ENCODE data around the gene PRKCH.
A peak's percentile ranks its signal among the peaks of the same experiment; 100 is the strongest.

PRKCH gene

GRCh38 chr14:61491876-61492434, 170.6 kb downstream of the PRKCH start:
- no peak for DNase-seq (ENCODE audit: low read depth in 2 of 2)

DNA sequence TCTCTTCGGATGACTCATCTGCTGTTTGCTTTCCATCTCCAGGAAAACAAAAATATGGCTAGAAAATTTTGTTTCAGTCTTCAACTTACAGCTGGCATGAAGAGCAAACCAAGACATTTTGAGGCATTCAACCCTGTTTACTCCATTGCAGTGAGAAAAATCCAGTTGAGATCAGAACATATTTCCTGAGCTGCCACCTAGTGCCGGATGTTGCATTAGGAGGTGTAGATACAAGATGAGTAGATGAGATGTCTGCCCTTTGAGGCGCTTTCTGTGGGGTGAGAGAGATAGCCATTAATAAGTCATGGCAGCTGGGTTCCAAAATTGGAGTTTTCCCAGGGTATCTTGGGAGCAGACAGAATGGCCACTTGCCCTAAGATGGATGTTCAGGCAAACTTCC, 171.1 kb downstream of the PRKCH start:
- DNase-seq (ENCODE audit: low read depth in 2 of 2): no peak

DNA sequence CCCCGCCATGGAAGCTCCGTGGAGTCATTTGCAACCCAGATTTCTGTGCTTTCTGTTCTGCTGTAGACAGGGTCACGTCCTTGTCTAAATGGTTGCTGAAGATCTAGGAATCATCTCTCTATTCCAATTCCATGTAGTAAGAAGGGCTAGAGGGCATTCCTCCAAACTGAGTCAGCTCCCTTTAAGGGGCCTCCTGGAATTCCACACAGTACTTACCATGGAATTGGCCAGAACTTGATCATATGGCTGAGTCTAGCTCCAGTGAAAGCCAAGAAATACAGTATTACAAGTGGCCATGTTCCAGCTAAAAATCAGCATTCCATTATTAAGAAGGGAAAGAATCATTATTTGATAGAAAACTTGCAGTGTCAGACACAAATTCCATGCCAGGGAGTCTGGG, 171.9 kb downstream of the PRKCH start:
- DNase-seq (ENCODE audit: low read depth in 2 of 2): no peak

- no peak for DNase-seq (ENCODE audit: low read depth in 2 of 2)
Measured at GRCh38 chr14:61494018-61494417, 172.6 kb downstream of the PRKCH start.

GRCh38 chr14:61495809-61496208, 174.4 kb downstream of the PRKCH start:
- DNase-seq (ENCODE audit: low read depth in 2 of 2): no peak

DNA sequence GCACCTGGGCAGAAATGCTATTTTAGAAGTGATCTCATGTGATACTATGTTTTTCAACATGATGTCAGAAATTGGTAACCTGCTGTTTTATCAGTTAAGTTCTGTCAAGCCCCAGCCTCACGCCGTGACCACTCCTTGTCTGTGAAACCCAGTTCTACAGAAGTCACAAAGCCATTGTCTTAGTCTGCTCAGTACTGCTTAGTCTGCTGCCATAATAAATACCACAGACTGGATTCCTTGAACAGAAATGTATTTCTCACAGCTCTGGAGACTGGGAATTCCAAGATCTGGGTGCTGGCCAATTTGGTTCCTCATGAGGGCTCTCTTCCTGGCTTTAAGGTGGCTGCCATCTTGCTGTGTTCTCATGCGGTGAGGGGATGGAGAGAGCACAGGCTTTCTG, 176.9 kb downstream of the PRKCH start:
- no peak for DNase-seq (ENCODE audit: low read depth in 2 of 2)

DNA sequence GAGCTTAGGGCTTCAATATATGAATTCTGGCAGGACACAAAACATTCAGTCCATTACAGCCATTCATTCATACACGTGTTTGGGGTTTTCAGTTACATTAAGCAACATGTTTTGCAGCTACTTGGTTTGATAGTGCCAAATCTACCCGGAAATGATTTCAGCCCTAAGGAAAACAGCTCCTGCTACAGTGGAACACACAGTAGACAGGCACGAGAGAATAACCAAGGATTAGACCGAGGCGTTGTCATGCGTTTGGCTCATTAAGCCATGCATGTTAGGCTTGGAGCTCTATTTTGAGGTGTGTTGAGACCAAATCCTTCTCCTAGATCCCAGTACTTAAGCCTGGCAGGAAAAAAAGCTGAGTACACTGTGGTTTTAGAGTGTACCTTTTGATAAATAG, 177.4 kb downstream of the PRKCH start:
- no peak for DNase-seq (ENCODE audit: low read depth in 2 of 2)

GRCh38 chr14:61499991-61500390, 178.6 kb downstream of the PRKCH start:
- DNase-seq (ENCODE audit: low read depth in 2 of 2): no peak

DNA sequence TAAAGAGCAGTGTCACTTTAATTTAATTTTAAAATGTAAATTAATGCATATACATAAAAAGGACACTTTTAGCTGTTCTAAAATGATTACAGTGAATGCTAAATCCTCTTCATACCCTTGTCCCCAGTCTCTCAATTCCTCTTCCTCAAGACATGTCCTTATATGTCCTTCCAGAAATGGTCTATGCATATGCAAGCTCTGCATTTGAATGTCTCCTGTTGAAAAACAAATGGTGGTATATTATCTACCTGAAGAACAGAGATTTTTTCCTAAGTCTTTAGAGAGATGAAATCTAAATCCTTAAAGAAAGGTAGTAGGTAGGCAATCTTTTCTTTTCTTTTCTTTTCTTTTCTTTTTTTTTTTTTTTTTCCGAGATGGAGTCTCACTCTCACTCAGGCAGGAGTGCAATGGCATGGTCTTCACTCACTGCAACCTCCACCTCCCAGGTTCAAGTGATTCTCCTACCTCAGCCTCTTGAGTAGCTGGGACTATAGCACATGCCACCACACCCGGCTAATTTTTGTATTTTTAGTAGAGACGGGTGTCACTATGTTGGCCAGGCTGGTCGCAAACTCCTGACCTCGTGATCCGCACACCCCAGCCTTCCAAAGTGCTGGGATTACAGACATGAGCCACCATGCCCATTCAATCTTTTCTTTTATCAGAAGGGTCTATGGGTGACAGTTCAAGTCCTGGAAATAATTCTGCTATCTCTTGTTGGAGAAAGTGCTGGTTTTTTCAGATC, 180.5 kb downstream of the PRKCH start:
- DNase-seq (ENCODE audit: low read depth in 2 of 2): no peak

DNA sequence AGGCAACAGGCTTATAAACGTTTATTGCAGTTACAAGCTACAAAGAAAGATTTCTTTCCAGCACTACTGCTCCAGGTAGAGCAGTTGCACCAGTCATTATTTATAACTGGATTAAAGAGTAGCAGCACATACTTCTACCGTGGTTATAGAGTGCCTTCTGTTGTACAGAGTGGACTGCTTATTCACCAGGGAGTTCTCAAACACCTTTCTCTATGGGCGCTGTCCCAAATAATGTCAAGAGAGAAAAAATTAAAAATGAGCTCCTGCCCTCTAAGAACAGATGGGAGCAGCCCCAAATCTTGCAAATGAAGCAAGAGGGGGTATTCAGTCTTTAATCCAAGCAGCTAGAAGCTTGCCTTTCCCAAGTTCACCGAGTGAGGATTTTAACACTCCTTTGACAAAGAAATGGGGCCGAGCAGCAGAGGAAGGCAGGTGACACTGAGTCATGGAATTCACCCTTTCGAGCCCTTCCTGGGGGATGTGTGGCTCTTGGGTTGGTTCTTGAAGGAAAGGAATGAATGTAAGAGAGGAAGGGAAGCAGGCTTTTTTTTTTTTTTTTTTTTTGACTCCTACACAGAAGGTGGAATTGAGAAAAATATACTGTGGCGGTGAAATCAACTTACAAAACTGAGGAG, 181.2 kb downstream of the PRKCH start:
- no peak for DNase-seq (ENCODE audit: low read depth in 2 of 2)

DNA sequence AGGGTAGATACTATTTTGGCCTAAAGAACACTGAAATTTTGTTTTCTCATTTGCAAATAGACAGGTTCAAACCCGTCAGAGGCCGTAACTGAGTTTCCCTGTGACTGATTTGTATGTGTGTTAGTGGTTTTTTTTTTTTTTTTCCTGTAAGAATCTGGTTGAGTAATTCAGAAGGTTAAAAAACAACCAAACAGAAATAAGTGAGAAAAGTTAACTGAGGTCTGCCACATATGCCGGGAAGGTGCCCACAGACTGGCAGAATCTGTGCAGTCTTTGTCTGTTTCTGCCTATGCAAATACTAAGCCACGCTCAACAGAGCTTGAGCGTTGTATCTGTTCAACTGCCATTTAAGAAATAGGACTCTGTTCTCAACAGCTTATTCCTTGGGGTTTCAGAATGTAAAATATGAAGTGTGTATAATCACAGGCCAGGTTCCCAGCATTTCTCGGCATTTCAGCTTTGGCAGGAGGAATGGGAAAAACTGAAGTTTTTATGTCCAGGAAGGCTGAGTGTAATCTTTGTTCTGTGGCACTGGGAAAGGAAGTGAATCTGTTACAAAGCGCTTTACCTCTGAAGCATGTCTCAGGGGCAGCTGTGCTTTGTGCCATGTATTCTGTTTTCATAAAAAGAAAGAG, 181.9 kb downstream of the PRKCH start:
- DNase-seq (ENCODE audit: low read depth in 2 of 2): peak in 1 of 2 experiments; percentile 35

DNA sequence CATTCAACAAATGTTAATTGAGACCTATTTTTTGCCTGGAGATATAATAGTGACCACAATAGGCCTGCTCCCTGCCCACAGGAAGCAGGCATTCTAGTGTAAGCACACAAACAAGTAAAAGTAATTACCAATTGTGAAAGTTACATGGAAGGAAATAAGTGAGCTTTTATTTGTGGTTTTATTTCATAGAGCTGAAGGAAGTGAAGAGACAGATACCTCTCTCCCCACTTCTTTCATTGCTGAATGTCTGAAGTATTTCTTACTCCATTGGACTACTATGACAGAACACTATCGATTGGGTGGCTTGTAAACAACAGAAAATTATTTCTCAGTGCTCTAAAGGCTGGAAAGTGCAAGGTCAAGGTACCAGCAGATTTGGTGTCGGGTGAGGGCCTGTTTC, 183.5 kb downstream of the PRKCH start:
- no peak for DNase-seq (ENCODE audit: low read depth in 2 of 2)

DNA sequence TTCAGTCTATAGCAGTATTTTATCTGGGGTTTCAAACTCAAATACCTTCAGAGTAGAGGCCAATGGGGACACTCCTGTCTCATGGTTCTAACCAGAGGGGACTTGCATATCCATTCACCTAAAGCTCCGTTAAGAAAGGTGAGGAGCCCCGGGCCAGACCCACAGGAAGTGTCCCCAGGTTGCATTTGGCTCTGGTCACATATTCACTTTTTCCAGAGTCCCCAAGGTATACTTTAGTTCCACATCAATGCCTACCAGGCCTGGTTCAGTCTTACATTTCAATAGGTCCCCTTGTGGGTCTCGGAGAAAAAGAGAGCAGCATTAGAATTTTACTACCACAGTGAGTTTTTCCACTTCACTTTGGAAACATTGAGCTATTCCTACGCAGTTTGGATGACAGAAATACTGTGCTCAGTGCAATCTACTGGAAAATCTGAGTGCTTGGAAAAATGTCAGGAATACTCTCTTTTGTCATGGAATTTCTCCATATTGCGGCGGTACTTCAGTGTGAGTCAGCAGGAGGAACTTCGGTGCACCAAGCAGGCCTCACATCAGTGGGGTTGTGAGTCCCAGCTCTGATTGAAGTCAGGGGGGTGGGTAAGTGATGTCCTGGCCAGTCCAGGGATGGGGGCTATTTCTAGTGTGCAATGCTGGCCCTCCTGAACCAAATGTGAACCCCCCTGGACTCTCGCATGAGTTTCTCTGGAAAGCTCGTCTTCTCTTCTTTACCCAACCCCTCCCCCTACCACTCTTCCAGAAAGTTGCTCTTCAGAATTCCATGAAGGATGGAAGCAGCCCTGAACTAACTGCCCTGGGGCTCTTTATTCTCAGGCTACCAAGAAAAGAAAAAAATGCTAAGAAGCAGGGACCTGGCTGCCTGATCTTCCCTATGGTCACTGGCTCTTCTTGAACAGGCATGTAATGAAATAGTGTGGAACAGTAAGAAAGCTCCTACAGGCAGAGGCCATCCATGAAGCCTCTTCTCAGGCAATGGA, 184.7 kb downstream of the PRKCH start:
- no peak for DNase-seq (ENCODE audit: low read depth in 2 of 2)

DNA sequence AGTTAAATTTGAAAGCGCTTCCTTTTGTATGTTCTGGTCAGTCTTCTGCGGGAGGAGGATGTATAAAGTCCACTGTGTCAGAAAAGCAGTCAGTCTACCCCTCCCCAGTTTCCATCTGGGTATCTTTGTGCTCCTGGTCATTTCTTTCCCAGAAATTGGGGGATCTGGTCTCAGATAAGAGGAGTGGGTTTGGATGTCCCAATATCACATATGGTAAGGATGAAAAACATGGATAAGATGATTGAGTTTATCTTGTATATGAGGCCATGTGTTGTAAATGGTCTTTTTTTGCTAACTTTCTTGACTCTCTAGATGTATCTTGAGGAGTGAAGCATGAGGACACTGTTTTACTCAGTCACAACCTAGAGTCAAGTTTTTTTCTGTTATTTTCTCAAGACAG, 187.1 kb downstream of the PRKCH start:
- no peak for DNase-seq (ENCODE audit: low read depth in 2 of 2)

GRCh38 chr14:61510736-61511557, 189.6 kb downstream of the PRKCH start:
- DNase-seq (ENCODE audit: low read depth in 2 of 2): no peak

- peak; percentile 54 to 57 for DNase-seq (ENCODE audit: low read depth in 2 of 2)
Measured at GRCh38 chr14:61511558-61511948, 190.2 kb downstream of the PRKCH start.

- DNase-seq (ENCODE audit: low read depth in 2 of 2): no peak
Measured at GRCh38 chr14:61512026-61512834, 190.9 kb downstream of the PRKCH start.

- DNase-seq (ENCODE audit: low read depth in 2 of 2): no peak
Measured at GRCh38 chr14:61513986-61514830, 192.8 kb downstream of the PRKCH start.

GRCh38 chr14:61514927-61515326, 193.5 kb downstream of the PRKCH start:
- no peak for DNase-seq (ENCODE audit: low read depth in 2 of 2)
